Measurements from ENCODE around the gene USP30.

The USP30 gene

DNA sequence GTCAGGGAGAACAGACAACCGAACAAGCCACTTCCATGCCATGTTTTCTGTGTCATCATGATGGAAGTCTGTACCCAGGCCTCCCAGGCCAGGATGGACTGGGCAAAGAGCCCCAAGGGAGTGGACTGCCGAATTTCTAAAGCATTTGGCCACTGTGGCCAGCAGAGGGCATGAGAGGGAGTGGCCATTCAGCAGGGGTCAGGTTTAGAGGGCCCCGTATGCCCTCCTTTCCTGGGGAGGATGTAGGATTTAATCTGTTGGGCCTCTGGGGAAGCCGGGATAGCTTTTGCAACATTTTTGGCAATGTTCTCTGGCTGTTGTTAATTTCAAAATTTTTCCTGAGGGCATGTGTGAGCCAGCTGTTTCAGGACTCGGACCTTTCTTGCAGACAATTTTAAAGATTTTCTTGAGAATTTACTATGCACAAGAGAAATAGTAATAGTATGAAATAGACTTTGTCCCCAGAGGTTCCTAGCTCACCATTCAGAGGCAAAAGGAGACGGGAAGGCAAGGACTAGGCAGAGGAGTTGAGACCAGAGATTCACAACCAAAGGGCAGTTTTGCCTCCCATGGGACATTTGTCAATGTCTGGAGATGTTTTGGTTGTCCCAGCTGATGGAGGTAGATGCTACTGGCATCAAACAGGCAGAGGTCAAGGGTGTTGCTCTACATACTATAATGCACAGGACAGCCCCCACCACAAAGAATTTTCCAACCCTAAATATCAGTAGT, 82.0 kb downstream of the USP30 start:
- no peak overlapping the region for H3K4me3 ChIP-seq (replicated peaks; ENCODE audit: low read depth, low read length)
- H3K36me3 ChIP-seq (ENCODE audit: control insufficient read depth, insufficient read depth, low read length), result no peaks in the 10 kb centered on the region
- TF ChIP-seq, protein P1, sequence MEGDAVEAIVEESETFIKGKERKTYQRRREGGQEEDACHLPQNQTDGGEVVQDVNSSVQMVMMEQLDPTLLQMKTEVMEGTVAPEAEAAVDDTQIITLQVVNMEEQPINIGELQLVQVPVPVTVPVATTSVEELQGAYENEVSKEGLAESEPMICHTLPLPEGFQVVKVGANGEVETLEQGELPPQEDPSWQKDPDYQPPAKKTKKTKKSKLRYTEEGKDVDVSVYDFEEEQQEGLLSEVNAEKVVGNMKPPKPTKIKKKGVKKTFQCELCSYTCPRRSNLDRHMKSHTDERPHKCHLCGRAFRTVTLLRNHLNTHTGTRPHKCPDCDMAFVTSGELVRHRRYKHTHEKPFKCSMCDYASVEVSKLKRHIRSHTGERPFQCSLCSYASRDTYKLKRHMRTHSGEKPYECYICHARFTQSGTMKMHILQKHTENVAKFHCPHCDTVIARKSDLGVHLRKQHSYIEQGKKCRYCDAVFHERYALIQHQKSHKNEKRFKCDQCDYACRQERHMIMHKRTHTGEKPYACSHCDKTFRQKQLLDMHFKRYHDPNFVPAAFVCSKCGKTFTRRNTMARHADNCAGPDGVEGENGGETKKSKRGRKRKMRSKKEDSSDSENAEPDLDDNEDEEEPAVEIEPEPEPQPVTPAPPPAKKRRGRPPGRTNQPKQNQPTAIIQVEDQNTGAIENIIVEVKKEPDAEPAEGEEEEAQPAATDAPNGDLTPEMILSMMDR (IDR thresholded peaks at IDR 0.05; ENCODE audit: insufficient read depth, low read length, poor library complexity, severe bottlenecking), result peak; percentile 56
- no peak for DNase-seq (ENCODE audit: extremely low read depth, insufficient read length)
- no peaks in the 10 kb centered on the region; the same call in none of the 2 replicates for H3K27me3 ChIP-seq (replicated peaks; ENCODE audit: control insufficient read depth, insufficient read depth, low read length)

DNA sequence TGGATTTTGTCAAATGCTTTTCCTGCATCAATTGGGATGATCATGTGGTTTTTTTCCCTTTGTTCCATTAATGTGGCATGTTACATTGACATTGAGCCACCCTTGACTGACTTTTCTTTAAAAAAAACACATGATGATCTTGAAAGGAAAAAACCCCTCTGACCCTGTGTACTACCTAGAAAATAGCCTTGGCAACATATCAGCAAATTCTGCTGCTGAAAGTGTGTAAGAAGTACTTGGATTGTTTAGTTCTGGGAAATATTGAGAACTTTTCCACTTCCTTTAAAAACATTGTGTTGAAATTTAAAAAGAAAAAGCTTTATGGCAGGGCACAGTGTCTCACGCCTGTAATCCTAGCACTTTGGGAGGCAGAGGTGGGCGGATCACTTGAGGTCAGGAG, 84.7 kb downstream of the USP30 start:
- H3K4me3 ChIP-seq (replicated peaks; ENCODE audit: low read depth, low read length), result no peak overlapping the region
- H3K36me3 ChIP-seq (ENCODE audit: control insufficient read depth, insufficient read depth, low read length), result no peaks in the 10 kb centered on the region
- no peaks in the 10 kb centered on the region; the same call in 1 of the 2 replicates for H3K27me3 ChIP-seq (replicated peaks; ENCODE audit: control insufficient read depth, insufficient read depth, low read length)
- DNase-seq (ENCODE audit: extremely low read depth, insufficient read length), result no peak
- TF ChIP-seq, protein P1 (IDR thresholded peaks at IDR 0.05; ENCODE audit: insufficient read depth, low read length, poor library complexity, severe bottlenecking), result no peak
